NOMO-1 treated with dmso at 0.1 percent for 144 hours (cell line): ENCODE measurements around the gene ADGRF3.
"Not testable (repeated sequence)": the region's sequence is repeated elsewhere in the genome, so short reads cannot be mapped to it uniquely, and the experiment has no call there.

Experiments used
- DNase-seq: peaks from one replicate; lab custom pipeline; 2025; ENCODE audit not compliant: unreplicated experiment; lab: John Stamatoyannopoulos, UW

ADGRF3 gene

DNA sequence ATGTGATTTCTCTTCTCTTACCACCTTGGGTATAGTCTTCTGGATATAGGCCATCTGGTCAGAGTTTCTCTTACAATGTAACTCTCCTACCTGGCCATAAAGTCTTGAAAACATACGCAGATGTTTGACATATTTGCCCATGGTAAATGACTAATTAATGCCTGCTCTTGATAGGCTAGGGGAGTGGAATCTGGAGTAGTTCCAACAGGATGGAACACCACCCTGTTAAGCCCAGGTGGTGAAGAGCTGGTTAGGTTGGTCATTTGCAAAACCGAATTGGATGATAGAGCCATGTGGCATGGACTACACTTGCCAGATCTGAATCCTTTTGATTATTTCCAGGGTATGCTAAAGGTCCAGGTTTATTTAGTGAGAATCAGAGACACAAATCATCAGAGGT is 65.4 kb downstream of the ADGRF3 start:
- DNase-seq, result no peak

- DNase-seq, result no peak
Observed at GRCh38 chr2:26279886-26280285, 66.7 kb downstream of the ADGRF3 start.

DNA sequence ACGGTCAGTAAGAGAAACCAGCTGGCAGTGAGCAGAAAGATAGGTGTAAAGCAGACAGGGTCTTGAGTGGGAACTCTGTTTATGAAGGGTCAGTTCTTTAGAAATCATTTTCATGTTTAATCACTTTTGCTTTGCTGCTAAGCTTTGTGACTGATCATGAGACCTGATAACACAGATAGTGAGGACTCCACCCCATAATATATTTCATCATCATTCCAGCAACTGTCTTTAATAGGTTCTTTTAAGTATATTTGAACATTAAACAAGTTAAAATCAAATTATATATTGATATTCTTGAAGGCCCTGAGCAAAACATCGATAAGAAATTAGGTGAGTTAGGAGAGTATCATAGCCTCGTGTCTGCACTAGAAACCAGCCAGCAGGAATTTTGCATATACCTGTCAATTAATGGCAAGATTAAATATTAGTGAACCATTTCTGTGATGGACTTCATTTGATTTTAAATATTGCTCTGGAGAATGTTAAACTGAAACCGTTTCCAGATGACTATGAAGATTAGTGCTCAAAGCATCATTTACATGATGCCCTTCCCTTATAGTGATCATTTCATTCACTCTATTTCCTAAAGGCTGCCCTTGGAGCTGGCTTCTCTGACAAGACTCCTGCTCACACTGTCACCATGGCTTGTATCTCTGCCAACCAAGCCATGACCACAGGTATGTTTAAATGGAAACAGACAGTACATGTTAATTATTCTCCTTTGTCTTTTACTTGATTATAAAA is 69.9 kb downstream of the ADGRF3 start:
- DNase-seq, result no peak

DNA sequence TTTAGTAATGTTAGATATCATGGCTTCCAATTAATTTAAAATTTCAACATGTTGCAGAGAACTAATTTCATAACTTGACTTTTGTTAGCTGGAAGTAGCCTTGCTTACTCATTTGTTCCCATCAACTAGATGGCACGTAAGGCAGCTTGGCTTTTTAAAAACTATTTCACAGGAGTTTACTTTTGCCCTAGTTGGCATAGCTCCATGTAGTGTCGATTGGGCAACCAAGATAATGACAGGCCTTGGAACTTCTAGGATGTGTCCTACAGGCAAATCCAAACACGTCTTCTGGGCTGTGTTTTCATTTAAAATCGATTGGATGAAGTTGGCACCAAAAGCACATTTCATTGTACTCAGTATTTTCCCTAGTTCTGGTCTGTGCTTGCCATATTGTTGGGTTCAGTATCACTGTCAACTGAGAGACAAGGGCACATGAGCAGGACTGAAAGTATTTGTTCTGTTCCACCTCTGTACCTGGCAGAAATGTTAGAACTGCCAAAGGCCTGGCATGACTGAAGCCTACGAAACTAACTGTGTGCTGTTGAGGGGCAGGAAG is 72.5 kb downstream of the ADGRF3 start:
- DNase-seq, result no peak

GRCh38 chr2:26273501-26273900 is 73.1 kb downstream of the ADGRF3 start:
- peak; percentile 2 for DNase-seq

DNA sequence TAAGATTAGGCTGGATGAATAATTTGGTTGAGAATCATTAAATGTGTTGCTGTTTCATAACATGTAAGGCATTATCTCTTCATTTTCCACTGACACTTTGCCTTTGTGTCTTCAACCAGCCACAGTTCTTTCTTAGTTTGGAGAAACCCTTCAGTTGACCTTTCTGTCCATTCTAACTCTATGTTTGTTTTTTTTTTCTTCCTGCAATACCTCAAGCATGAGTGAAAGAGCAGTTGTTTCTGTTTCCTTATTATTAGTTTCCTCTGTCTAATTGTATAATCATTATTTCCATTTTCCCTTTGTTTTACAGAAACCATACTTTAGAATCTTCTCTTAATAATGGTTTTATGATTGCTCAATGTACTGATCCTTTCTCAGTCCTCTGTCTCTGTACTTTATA is 76.2 kb downstream of the ADGRF3 start:
- no peak for DNase-seq

GRCh38 chr2:26269571-26270158 is 76.9 kb downstream of the ADGRF3 start:
- DNase-seq, result peak; percentile 61

DNA sequence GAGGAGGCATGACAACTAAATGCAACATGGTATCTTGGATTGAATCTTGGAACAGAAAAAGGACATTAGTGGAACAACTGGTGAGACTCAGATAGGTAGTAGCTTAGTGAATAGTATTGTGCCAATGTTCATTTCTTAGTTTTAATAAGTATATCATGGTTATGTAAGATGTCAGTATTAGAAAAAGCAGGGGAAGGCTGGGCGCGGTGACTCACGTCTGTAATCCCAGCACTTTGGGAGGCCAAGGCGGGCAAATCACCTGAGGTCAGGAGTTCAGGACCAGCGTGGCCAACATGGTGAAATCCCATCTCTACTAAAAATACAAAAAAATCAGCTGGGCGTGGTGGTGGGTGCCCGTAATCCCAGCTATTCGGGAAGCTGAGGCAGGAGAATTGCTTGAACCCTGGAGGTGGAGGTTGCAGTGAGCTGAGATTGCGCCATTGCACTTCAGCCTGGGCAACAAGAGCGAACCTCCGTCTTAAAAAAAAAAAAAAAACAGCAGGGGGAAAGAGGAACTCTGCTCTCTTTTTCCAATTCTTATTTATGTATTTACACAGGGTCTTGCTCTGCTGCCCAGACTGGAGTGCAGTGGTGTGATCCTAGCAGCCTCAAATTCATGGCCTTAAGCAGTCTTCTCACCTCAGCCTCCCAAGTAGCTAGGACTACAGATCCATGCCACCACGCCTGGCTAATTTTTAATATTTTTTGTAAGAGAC is 77.8 kb downstream of the ADGRF3 start:
- peak; percentile 27 for DNase-seq

DNA sequence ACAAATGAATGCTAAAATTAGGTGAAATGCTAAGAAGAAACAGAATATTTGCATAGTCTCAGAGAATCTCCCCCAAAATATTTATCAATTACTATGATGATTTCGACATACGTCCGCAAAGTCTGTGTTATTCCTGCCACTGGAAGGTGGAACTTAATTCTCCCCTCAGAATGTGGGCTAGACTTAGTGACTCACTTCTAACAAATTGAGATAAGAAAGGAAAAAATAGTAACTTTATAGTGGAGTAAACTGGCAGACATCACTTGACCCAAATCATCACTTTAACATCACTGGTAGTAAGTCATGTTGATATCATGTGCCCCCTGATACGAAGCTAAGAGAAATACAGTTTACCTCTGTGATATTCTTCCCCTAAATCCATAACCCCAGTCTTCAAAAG is 78.4 kb downstream of the ADGRF3 start:
- DNase-seq, result peak; percentile 5

DNA sequence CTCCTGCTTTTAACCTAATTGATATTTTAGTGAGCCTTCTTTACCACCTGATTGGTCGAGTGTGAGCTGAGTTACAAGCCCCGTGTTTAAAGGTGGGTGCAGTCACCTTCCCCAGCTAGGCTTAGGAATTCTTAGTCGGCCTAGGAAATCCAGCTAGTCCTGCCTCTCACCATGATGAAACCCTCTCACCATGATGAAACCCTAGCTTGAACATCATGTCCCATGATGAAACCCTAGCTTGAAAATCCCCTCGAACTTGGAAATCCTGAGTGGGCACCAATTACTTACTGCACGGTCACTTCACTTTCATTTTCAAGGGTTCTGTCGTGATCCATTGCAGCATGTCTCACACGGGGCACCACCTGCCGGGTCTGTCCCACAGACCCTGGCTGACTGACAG is 87.8 kb downstream of the ADGRF3 start:
- not testable (repeated sequence) for DNase-seq
